GM18499 (cell line): Measurements from ENCODE around the gene TFDP2.
"Not testable (repeated sequence)": the region's sequence is repeated elsewhere in the genome, so short reads cannot be mapped to it uniquely, and the experiment has no call there.

ENCODE experiments used
- ATAC-seq: cut with Tn5 transposase; IDR thresholded peaks from one replicate; pipeline ENCODE4 v1.9.1; 2021; ENCODE audit warnings: moderate number of reproducible peaks; ENCODE audit not compliant: insufficient read depth, unreplicated experiment

The TFDP2 gene

DNA sequence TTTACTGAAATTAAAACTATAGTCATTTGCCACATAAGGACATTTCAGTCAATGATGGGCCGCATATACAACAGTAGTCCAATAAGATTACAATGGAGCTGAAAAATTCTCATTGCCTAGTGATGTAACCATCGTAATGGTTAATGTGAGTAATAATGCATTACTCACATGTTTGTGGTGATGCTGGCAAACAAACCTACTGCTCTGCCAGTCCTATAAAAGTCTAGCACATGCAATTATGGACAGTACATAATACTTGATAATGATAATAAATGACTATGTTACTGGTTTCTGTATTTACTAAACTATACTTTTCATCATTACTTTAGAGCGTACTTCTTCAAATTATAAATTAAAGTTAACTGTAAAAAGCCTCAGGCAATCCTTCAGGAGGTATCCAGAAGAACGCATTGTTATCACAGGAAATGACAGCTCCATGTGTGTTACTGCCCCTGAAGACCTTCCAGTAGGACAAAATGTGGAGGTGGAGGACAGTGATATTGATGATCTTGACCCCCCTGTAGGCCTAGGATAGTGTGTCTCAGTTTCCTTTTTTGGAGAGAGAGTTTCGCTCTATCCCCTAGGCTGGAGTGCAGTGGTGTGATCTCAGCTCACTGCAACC, 170.2 kb downstream of the TFDP2 start:
- no peak for ATAC-seq

DNA sequence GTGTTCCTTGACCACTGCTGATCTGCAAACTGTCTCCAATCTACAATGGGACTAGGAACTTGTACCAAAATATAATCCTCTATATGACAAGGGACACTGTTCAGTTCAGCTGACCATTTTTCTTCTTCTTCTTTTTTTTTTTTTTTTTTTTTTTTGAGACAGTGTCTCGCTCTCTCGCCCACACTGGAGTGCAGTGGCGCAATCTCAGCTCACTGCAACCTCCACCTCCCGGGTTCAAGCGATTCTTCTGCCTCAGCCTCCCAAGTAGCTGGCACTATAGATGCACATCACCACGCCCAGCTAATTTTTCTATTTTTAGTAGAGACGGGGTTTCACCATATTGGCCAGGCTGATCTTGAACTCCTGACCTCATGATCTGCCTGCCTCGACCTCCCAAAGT, 174.6 kb downstream of the TFDP2 start:
- ATAC-seq = not testable (repeated sequence)

DNA sequence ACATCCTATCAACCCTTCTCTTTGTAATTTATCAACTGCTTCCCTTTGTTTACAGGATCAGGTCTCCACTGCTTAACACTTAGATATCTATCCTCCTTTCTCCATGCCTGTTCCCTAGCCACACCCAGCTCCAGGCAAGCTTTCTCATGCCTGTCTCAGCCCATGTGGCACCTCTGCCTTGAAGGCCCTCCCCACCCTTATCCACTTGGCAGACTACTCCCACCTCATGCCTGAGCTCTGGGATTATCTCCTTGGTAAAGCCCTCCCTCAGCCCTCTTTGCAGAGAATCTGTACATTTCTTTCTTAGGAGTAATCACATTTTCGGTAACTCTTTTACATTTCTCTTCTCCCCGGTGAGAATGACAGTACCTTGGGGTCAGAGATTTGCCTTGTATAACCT, 176.9 kb downstream of the TFDP2 start:
- no peak for ATAC-seq

DNA sequence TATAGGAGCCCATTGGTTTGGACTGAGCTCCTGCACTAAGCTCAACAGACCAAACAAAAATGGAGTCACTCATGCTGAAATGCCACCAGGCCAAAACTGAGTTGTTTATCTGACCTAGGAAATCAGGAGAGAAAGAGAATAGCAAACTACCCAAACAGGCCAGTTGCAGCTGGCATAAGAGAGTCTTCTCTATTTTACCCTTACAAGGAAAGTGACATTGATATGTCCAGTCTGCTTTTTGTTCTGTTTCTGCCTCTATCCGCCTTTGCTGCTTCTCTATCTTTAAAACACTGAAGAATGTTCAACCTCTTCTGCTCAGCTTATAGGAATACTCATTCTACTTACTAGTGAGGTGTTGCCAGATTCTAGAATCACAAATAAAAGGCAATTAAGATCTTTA, 177.8 kb downstream of the TFDP2 start:
- ATAC-seq = no peak

DNA sequence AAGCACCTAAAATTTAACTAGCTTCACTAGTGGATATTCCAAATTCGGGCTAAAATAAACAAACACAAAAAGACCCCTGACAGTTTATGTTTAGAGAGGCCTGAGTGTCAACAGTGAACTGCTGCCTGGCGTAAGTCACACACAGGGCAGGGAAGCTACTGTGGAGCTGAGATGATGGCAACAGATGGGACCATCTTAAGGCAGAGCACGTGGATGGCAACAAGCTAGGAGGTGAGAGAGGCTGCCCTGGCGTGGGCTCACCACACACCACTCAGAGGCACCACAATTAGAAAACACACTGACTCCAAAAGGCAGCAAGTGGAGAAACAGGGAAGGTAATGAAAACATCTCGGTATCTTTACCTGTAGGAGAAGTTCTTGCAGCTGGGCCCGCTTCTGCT, 179.6 kb downstream of the TFDP2 start:
- no peak for ATAC-seq

DNA sequence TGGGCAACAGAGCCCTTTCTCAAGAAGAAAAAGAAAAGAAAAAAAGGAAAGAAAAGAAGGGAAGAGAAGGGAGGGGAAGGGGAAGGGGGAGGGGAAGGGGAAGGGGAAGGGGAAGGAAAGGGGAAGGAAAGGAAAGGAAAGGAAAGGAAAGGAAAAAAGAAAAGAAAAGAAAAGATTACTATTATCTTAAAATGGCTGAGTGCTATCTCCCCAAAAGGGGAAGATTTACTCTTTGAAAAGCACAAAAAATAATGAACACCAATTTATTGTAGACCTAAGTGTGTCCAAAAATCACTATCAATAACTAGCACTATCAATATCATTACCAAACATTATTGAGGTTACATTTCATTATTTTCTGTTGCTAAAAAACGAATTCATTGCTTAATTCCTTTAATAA, 183.9 kb downstream of the TFDP2 start:
- no peak for ATAC-seq

DNA sequence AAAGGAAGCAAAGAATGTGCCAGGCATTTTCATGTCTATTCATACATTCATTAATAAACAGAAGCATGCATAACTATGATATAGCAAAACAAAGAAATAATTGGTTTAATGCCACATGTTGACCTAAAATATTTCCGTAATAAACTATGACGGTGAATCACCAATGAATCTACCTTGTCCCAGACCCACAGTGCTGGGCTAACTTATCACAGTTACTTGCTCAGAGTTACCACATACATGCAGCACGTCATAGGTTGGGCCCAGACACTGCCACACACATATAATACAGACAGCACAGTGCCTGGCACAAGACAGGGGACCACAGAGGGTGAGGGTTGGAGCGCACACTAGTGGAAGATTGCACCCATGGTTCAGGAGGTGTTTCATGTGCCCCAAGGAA, 186.0 kb downstream of the TFDP2 start:
- no peak for ATAC-seq

DNA sequence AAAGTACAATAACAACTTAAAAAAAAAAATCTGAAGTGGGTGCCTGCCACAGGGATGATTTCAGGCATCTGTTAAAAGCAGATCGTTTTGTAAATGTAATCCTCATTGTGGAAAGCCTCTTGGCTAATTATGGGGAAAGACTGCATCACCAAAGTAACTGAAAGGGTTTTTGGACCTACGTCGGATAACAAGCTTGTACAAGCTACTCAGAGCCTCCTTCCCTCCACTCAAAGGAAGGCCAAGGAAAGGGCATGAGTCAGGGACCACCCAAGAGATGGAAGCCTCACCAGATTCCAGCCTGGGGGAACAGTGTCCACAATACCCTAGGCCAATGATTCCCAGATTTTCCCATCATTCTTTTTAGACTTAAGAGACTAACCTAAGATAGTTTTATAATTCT, 188.6 kb downstream of the TFDP2 start:
- ATAC-seq = no peak

DNA sequence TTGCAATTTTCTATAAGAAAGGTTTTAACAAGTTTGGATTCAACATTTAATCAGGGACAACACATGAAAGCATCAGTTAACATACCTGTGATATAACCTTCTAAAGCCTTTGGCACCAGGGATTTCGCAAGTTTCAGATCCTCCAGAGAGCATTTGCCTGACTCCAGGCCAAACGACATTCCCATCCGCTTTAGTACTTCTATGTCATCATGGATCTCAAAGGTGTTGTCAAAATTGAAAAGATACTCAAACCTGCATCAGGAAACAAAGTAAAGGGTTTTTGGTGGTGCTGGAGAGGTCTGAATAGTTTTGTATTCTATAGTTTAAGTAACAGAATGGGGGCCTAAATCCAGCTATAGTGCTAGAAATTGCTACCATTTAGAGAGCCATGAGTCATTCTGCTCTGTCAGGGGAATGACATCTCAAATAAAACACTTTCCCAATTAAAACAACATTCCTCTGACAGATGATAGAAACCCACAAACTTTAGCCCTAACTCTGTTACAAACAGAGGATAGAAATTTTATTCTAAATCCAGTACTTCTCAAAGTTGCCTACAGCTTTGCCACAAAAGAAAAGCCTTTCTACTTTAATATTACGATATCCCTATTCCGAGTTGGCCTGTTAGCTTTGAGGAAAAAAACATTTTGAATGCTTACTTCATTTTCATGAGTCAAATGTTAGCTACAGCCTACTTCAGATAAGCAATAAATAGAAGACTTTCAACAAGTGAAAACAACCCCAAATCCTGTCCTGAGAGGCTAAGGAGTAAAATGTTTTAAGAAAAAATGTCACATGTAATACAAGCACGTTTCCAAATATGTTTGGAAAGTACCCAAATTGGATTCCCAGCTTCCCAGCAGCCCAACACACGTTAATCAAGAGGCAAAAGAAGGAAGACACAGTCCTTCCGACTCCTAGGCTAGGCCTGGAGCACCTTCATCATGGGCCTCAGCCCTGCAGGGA, 189.5 kb downstream of the TFDP2 start:
- no peak for ATAC-seq

DNA sequence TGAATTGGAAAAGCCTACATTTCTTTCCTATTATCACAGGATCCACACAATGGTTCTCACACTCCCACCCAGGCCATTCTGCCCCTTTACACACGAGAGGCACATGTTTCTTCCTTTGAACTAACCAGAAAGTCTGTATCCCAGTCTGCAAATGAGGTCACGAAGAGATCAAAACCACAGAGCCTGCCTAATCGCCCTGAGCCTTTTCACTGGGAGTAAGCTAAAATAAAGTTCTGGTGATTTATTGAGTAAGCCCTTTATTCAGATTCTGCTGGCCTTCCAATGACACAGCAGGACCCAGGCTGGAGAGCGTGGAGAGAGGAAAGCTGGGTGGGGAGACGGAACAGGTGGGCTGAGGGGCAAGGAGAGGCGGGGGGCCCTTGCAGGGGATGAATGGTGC, 194.2 kb downstream of the TFDP2 start:
- no peak for ATAC-seq

DNA sequence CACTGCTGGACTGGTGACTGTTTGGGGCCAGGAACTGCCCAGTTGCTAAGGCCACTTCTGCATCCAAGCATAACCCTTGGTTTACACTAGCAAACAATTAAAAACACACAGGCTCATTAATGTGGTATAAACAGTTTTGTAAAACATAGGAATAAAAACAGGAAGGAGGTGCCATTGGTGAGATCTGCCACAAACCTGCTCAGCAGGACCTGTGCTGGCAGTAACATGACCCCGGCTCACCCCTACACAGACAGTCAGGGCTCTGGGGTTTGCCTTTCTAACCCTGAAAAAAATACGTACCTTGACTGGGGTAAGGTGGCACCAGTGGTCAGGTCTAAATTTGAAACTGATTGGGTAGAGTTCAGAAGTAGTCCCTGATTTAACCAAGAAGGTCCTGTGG, 196.7 kb downstream of the TFDP2 start:
- ATAC-seq = no peak

DNA sequence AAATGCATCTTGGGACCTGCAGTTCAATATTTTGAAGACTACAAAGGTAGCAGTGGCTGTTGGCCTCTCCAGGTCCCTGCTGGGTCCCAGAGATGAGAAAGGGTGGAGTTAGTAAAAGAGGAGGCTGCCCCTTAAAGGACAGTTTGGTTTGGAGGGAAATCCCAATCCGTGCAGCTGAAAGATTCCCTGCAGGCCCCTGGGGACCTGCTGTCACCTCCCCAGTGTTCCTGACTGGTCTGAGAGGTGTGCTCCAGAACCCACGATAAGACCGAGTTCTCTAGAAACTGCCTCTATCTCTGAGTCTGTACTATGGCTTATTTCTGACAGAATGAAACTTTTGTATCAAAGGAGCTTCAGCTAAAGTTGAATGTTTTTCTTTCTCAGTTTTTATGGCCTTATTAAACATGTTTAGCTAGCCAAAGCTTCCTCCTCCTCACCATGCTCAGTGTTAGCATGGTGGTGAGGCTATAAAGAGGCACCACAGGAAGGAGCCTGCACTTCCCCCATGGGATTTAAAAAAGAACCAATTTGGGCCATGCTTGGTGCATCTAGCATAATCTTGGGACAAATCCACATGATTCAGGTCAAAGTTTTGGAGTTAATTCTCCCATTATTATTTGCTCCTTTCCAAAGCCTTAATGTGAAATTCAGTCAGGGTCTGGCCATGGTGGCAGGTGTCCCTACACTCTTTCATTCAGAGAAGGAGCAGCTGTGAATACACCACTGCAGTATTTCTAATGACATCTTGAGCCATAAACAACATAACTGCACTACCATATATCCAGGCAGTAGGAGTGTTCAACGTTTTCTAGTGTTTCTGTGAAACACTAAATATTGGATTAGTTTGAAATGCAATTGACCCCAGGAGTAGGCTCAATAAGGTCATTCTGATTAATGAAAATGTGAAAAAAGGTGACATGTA, 198.5 kb downstream of the TFDP2 start:
- no peak for ATAC-seq

DNA sequence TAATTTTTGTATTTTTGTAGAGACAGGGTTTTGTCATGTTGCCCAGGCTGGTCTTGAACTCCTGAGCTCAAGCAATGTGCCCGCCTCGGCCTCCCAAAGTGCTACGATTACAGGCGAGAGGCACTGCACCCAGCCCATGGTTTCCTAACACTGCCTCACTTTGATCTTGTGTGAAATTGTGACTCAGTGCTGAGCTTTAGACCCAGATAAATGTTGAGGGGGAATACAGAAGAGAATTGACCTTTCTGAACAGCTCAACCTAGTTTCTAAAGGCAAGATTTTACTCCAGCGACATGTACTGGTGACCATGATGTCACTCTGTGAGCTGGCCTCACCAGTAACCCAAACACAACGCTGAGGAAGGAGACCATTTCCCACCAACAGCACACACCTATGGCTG, 199.4 kb downstream of the TFDP2 start:
- ATAC-seq = no peak

DNA sequence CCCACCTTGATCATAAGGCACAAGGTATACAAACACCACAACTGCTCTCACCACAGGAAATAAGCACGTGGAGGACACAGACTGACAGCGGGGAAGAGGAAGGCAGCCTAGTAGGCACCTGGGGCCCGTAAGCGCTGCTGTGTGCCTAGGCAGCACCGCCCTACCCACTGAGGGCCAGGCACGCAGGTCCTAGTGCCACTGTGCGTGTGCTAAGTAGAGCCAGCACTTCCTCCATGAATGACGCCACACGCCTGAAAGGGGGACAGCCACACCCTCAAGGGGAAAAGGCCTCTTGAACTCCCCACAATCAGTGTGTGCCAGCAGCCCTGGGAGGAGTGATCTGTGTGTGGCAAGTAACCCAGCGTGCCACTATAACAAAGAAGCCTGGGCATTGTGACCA, 199.9 kb downstream of the TFDP2 start:
- ATAC-seq = no peak

DNA sequence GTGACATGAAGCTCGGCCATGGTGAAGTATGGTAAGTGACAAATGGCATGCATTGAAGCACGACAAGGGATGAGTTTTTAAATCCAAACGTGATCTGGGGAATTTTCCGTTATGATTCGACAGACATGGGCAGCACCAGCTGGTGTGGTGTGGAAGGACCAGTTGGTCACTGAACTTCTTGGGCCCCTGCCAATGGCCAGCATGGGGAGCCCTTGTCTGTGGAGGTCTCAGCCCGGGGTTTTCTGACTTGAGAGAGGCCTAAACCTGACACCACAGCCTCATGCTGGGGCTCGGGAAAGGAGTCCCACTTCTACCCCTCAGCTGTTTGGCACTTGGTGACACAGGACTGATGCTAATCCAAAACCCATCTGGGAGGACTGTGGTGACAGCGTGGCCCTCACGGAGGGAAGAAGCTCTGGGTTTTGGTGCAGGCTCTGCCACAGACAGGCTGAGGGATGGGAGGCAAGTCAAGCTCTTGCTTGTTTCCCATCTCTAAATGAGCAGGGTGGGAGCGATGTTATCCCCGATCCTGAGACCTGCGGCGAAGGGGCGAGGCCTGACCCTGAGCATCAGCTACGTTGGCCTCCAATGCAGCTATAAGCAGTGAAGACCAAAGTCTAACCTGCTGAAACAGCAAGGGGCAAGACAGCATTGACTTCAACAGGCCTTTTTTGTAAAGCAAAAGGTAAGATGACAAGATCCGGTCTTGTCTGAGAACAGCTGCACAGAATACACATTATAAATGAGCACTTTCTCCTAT, 203.4 kb downstream of the TFDP2 start:
- no peak for ATAC-seq

DNA sequence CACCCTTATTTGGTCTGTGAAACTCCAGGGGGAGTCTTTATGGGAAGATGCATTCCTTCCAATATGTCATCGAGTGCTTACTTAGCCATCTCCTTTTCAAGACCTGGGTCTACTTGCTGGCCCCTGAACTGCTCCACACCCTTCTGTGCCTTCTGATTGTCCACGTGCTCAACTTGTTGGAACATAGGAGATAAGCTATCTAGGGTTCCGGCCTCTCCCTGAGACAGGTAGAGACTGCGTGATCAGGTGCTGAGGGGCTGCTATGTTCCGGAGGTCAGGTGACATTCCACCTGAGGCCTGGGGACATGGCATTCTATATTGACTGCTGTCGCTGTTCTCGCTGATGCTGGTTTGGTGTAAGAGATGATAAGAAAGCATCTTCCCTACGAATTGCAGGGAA, 207.3 kb downstream of the TFDP2 start:
- ATAC-seq = no peak

DNA sequence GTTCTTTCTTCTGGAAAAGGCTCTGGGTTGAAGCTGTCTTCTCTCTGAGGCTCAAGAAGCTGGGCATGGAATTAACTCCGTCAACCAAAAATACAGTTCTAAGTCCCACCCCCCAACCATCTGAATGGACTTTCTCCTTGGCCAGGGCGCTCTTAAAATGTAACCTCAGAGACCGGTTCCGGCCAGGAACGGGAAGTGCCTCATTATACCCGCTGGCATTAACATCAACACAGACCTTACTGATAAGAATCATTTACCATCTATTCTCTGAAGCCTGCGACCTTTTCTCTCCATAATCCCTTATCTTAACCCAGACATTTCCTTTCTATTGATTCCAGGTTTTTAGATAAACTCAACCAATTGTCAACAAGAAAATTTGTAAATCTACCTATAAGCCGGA, 208.3 kb downstream of the TFDP2 start:
- ATAC-seq = no peak

DNA sequence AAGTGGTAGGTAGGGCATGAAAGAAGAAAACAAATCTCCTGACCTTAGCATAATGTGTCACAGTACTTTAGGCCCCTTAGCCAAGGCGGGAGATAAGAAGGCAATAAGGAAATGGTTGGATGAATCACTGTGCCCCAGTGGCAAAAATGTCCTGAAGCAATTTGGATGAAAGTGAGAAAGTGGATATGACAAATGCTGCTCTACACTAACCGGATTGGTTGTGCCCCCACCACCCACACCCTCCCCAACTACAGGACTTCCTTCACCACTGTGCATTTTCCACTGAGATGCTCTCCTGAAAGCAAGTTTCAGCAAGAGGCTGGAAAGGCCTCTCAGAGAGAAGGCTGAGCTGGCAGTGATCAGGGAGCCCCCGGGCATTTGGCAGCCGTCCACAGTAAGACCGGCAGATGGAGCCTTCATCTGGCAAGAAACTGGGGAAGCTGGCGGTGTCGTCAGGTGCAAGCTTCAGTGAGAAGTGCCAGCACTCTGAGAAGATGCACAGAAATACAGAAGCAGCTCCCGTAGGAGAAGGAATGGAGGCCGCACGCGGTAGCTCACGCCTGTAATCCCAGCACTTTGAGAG, 209.1 kb downstream of the TFDP2 start:
- no peak for ATAC-seq

DNA sequence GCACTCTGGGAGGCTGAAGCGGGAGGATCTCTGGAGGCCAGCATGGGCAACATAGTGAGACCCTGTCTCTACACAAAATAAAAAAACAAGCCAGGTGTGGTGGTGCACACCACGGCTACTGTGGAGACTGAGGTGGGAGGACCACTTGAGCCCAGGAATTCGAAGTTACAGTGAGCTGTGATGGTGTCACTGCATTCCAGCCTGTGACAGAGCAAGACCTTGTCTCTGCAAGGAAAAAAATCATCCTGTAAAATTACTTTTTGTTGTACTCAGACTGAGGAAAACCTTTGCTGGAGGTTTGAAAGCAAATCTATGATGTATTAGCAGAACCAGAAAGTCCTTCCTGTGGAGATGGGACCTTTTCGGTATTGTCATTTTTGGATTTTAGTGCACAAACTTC, 209.6 kb downstream of the TFDP2 start:
- no peak for ATAC-seq

DNA sequence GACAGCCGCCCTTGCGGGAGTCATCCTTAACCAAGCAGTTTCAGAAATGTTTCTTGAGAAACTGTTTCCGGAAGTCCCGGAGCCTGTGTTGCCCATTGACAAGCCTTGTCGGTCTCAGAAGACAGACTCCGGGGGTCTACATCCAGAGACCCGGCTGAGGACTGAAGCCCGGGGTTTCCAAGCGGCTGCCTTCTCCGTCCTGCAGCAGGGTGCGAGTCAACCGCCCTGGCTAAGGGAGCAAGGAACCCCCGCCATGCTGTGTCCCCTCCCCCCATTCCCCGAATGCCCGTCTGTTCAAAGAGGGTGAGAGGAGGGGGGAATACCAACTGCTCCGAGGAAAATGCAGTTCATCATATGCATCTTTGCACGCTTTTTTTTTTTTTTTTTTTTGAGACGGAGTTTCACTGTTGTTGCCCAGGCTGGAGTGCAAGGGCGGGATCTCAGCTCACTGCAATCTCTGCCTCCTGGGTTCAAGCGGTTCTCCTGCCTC, 211.3 kb downstream of the TFDP2 start:
- no peak for ATAC-seq
